Kidney tubule cell (primary cell): Measurements from ENCODE around the gene PCGF3.
A peak's percentile ranks its signal among the peaks of the same experiment; 100 is the strongest.
"Not testable (repeated sequence)": the region's sequence is repeated elsewhere in the genome, so short reads cannot be mapped to it uniquely, and the experiment has no call there.

Experiments used
- DNase-seq: peaks from one replicate; pipeline ENCODE4 v3.0.0-alpha.2; 2018; ENCODE audit warnings: low spot score

PCGF3 gene

GRCh38 chr4:797066-797465, 91.4 kb downstream of the PCGF3 start:
- no peak for DNase-seq

GRCh38 chr4:801436-802124, 95.9 kb downstream of the PCGF3 start:
- DNase-seq: no peak

GRCh38 chr4:803884-804283, 98.3 kb downstream of the PCGF3 start:
- no peak for DNase-seq

- DNase-seq: no peak
Observed at GRCh38 chr4:804804-805203, 99.2 kb downstream of the PCGF3 start.

GRCh38 chr4:806979-807378, 101.3 kb downstream of the PCGF3 start:
- DNase-seq: not testable (repeated sequence)

GRCh38 chr4:807792-808191, 102.2 kb downstream of the PCGF3 start:
- no peak for DNase-seq

GRCh38 chr4:808860-809570, 103.4 kb downstream of the PCGF3 start:
- no peak for DNase-seq

- peak; percentile 14 for DNase-seq
Observed at GRCh38 chr4:813900-814299, 108.3 kb downstream of the PCGF3 start.

GRCh38 chr4:814312-814850, 108.7 kb downstream of the PCGF3 start:
- DNase-seq: peak; percentile 53

- peak; percentile 47 for DNase-seq
Observed at GRCh38 chr4:815464-816146, 110.0 kb downstream of the PCGF3 start.

GRCh38 chr4:818106-818921, 112.7 kb downstream of the PCGF3 start:
- DNase-seq: no peak

GRCh38 chr4:819401-820229, 114.0 kb downstream of the PCGF3 start:
- no peak for DNase-seq
